ENCODE results near the gene KIF18B. TPM values are rescaled to one million over a fixed set of nuclear protein-coding genes. Genes with fewer than 3 reads are reported as not detected.
A peak's percentile ranks its signal among the peaks of the same experiment; 100 is the strongest.

KIF18B gene
- total RNA-seq: 10 to 100 TPM; 37.7 to 51.5 TPM

DNA sequence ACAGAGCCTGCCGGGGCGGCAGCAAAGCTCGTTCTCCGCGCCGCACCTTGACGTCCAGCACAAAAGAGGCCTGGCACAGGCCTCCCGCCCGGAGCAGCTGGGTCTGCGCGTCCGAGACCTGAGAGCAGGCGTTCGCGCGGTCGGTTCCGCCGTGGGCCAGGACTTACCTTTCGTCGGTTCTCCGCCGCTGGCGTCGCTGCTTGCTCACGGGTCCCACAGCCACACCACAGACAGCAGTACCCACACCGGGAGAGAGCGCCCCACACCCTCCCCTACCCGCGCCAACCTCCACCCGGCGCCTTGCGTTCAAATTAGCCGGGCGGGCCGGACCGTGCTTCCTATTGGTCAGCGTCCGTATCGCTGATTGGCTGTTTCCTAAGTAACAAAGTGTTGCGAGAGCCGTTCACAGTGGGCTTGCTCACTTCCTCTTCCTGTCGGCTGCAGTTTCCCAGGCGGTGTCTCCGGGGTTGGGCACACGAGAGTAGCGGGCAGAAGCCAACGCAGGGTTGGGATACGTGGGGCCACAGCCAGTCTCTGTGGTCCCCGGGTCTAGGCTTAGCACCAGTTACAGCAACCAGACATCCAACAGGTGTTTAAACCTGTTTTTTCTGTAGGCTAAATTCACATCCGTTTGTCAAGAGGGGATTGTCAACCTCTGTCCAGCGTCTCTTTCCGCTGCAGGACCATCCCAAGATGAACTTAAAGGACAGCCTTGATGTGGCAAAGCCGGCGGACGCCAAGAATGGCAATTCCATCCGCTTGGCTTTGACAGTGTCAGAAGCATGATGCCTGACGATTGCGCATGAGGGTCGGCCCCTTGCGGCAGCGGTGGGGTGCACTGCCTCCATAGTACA, at the start of gene KIF18B:
Gene KIF18B, minus strand, starts transcription at position 313 of the 854 bp plus-strand sequence. CDS start 11,429 bp downstream, outside the sequence.
- H3K36me3 Mint-ChIP-seq (ENCODE audit: low read depth): peaks cover 9% of the 10 kb centered on the region
- H3K27ac Mint-ChIP-seq: peak within 1 kb of the TSS; percentile 87
- peaks cover 6% of the 10 kb centered on the region for H3K4me1 Mint-ChIP-seq
- no peaks in the 10 kb centered on the region for H3K9me3 Mint-ChIP-seq
- peak; percentile 98 for ATAC-seq (replicated peaks)
- no peaks in the 10 kb centered on the region for H3K27me3 Mint-ChIP-seq
- H3K4me3 Mint-ChIP-seq: peak within 1 kb of the TSS; percentile 88

GRCh38 chr17:44996304-44996703, 48.7 kb upstream of the KIF18B start:
- Mint-ChIP-seq H3K36me3 (ENCODE audit: low read depth) (no peaks in the 10 kb centered on the region), H3K4me3 (no peak overlapping the region), H3K9me3 (peaks cover 4% of the 10 kb centered on the region), H3K4me1 (no peaks in the 10 kb centered on the region), H3K27me3 (no peaks in the 10 kb centered on the region), H3K27ac (no peak overlapping the region)
- no peak for ATAC-seq (replicated peaks)

GRCh38 chr17:44995436-44996001, 47.9 kb upstream of the KIF18B start:
- no peak overlapping the region for H3K27ac Mint-ChIP-seq
- peaks cover under 1% of the 10 kb centered on the region for H3K27me3 Mint-ChIP-seq
- no peak overlapping the region for H3K4me3 Mint-ChIP-seq
- ATAC-seq (replicated peaks): no peak
- no peaks in the 10 kb centered on the region for H3K36me3 Mint-ChIP-seq (ENCODE audit: low read depth)
- peaks cover 4% of the 10 kb centered on the region for H3K9me3 Mint-ChIP-seq
- no peaks in the 10 kb centered on the region for H3K4me1 Mint-ChIP-seq

DNA sequence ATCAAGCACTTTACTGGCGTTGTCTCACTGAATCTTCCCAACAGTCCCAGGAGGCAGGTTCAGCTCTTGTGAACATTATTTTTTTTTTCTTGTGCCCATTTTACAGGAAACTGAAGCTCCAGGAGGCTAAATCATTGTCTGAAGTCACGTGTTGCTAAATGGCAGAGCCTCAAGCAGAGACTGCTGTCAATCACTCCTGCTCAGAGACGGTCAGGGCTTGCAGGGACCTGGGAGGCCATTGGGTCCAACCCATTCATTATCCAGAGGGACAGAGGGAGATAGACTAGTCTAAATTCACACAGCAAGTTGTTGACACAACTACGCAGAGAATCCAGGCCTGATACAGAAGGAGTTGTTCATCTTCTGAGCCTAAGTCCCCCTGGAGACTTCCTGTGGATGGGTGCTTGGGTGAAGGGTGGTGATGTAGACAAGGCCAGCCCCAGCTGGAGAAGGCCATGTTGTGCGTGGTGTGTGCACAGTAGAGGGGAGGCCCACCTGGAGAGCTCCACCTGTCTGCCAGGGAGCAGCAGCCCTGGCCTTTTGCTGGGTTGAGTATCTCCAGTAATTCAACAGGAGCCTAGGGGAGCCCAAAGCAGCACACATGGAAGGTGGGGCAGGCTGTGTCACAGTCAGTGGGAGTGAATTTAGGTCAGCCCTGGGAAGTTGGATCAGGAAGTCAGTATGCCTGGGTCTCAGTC, 44.8 kb upstream of the KIF18B start:
- ATAC-seq (replicated peaks): no peak
- H3K27ac Mint-ChIP-seq: no peak overlapping the region

DNA sequence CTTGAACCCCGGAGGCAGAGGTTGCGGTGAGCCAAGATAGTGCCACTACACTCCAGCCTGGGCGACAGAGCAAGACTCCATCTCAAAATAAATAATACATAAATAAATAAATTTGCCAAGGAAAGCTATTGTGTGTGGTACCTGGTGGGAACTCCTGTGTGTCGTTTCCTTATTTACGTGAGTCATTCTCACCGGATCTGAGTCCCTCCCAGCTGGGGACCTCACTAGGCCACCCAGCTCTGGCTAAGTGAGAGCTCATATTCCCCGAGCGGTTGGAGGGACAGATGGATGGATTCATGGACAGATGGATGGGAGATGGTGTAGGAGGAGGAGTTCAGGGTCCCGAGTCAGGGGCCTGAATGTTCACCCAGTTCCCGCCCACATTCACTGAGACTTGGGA, 43.4 kb upstream of the KIF18B start:
- H3K27me3 Mint-ChIP-seq: peaks cover 19% of the 10 kb centered on the region
- no peaks in the 10 kb centered on the region for H3K4me1 Mint-ChIP-seq
- no peak overlapping the region for H3K4me3 Mint-ChIP-seq
- ATAC-seq (replicated peaks): no peak
- H3K36me3 Mint-ChIP-seq (ENCODE audit: low read depth): no peaks in the 10 kb centered on the region
- H3K27ac Mint-ChIP-seq: no peak overlapping the region
- H3K9me3 Mint-ChIP-seq: no peaks in the 10 kb centered on the region

More for the DNA sequence above, 44.8 kb upstream of the KIF18B start:
- Mint-ChIP-seq H3K4me1 (no peaks in the 10 kb centered on the region), H3K36me3 (ENCODE audit: low read depth) (no peaks in the 10 kb centered on the region), H3K9me3 (no peaks in the 10 kb centered on the region), H3K4me3 (no peak overlapping the region), H3K27me3 (peaks cover 12% of the 10 kb centered on the region)

- no peak overlapping the region for H3K4me3 Mint-ChIP-seq
- H3K27ac Mint-ChIP-seq: no peak overlapping the region
- no peak for ATAC-seq (replicated peaks)
- no peaks in the 10 kb centered on the region for H3K36me3 Mint-ChIP-seq (ENCODE audit: low read depth)
- H3K4me1 Mint-ChIP-seq: no peaks in the 10 kb centered on the region
- H3K27me3 Mint-ChIP-seq: peaks cover 19% of the 10 kb centered on the region
- no peaks in the 10 kb centered on the region for H3K9me3 Mint-ChIP-seq
These were observed 42.1 kb upstream of the KIF18B start for GRCh38 chr17:44989552-44990138.

- ATAC-seq (replicated peaks): no peak
- Mint-ChIP-seq H3K27ac (no peak overlapping the region), H3K4me1 (no peaks in the 10 kb centered on the region), H3K27me3 (peaks cover 19% of the 10 kb centered on the region), H3K9me3 (no peaks in the 10 kb centered on the region), H3K36me3 (ENCODE audit: low read depth) (no peaks in the 10 kb centered on the region), H3K4me3 (no peak overlapping the region)
These were observed 40.7 kb upstream of the KIF18B start for GRCh38 chr17:44988044-44988942.

DNA sequence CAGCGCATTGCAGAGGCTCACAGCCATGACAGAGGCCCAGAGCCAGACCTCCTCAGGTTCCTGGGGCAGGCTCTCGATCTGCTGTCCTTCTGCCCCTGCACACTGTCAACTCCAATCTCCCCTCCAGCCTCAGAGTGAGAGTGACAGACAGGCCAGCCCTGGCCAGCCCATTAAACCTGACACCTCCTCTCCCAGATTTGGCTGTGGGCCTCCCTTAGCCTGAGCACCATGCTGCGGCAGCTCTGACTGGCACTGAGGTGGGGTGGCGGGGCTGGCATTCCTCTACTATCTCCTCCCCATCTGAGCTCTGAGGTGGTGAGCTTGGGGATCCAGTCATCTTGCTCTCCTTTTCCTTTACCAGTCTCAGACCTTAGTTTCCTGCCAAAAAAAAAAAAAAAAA, 36.0 kb upstream of the KIF18B start:
- Mint-ChIP-seq H3K27ac (no peak overlapping the region), H3K9me3 (no peaks in the 10 kb centered on the region), H3K4me3 (no peak overlapping the region), H3K36me3 (ENCODE audit: low read depth) (no peaks in the 10 kb centered on the region), H3K4me1 (peaks cover 6% of the 10 kb centered on the region), H3K27me3 (peaks cover 28% of the 10 kb centered on the region)
- no peak for ATAC-seq (replicated peaks)

GRCh38 chr17:44982113-44982702, 34.6 kb upstream of the KIF18B start:
- ATAC-seq (replicated peaks): no peak
- Mint-ChIP-seq H3K4me1 (peaks cover 6% of the 10 kb centered on the region), H3K4me3 (no peak overlapping the region), H3K27ac (no peak overlapping the region), H3K9me3 (no peaks in the 10 kb centered on the region), H3K36me3 (ENCODE audit: low read depth) (no peaks in the 10 kb centered on the region), H3K27me3 (peaks cover 31% of the 10 kb centered on the region)

DNA sequence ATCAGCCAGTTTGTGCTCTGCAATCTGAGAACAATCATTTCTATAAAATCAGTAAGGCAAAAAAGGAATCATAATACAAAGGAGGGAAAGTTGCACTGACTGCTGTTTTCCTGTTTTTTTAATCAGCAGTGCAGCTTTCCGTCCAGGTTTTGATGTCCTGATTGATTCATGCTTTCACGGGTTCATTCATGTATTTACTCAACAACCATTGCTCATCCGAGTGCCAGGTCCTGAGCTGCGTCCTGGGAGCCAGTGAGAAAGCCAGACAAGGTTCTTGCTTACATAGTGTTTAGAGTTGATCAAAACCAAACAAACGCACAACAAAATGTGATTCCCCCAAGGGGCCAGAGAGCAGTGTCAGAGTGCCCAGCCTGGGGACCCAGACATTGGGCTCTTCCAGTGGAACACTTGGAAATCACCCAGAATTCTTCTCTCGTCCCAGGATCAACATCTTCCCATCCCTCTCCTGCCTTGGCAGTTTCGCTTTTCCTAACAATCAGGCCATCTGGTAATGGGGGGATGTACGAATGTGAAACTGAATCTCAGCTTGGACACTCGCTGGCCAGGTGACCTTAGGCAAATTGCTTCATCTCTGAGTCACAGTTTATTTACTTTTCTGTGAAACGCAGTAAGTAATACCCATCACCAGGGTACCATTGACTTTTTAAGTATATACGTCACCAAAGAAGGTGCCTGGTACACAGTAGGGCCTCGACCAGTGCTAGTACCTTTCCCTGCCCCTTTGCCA, 33.8 kb upstream of the KIF18B start:
- ATAC-seq (replicated peaks): peak; percentile 85
- Mint-ChIP-seq H3K4me3 (no peak overlapping the region), H3K36me3 (ENCODE audit: low read depth) (no peaks in the 10 kb centered on the region), H3K27me3 (peaks cover 31% of the 10 kb centered on the region), H3K4me1 (peaks cover 6% of the 10 kb centered on the region), H3K27ac (no peak overlapping the region), H3K9me3 (no peaks in the 10 kb centered on the region)

DNA sequence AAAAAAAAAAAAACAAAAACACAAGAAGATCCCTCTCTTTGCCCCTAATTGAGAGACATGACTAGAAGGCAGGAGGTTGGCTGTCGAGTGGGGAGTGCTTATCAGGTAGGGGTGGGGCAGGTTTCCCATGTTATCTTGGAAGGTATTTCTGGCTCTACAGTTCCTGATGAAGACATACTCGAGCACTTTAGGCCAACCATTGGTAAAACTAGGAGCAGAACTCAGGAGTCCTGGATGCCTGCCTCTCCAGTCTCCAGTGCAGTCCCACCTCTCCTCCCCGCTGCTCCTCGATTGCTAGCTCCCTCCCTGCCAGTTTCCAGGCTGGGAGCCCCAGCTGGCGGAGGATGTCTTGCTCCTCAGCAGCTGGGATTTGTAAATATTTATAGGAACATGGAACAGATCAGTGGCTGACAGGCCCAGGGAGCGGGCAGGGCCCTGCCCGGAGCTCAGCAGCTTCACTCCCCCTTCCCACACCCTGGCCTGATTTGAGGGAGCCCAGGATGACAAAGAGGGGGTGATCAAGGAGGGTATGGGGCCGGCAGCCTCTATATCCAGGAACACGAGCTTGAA, 31.9 kb upstream of the KIF18B start:
- H3K4me3 Mint-ChIP-seq: no peak overlapping the region
- peaks cover 6% of the 10 kb centered on the region for H3K4me1 Mint-ChIP-seq
- no peaks in the 10 kb centered on the region for H3K36me3 Mint-ChIP-seq (ENCODE audit: low read depth)
- peaks cover 30% of the 10 kb centered on the region for H3K27me3 Mint-ChIP-seq
- H3K9me3 Mint-ChIP-seq: no peaks in the 10 kb centered on the region
- no peak overlapping the region for H3K27ac Mint-ChIP-seq
- ATAC-seq (replicated peaks): no peak

- ATAC-seq (replicated peaks): no peak
- Mint-ChIP-seq H3K9me3 (no peaks in the 10 kb centered on the region), H3K27me3 (peaks cover 32% of the 10 kb centered on the region), H3K27ac (no peak overlapping the region), H3K4me1 (peaks cover 6% of the 10 kb centered on the region), H3K4me3 (no peak overlapping the region), H3K36me3 (ENCODE audit: low read depth) (no peaks in the 10 kb centered on the region)
These were observed 31.2 kb upstream of the KIF18B start for GRCh38 chr17:44978807-44979206.
